ENCODE data around the gene LRRC25.

- TF ChIP-seq EZH2 (IDR thresholded peaks at IDR 0.05; ENCODE audit: insufficient read depth, low read length) (no peak), CTCF (IDR thresholded peaks at IDR 0.05; ENCODE audit: insufficient read depth, low read depth, low read length) (no peak)
Measured at GRCh38 chr19:18436671-18437490, 39.5 kb upstream of the LRRC25 start.

All from astrocyte (in vitro differentiated cells and primary cell).